AG10803 (cell line): Measurements from ENCODE around the gene DHX34.

Experiments used
- DNase-seq: peaks from one replicate; pipeline ENCODE4 v3.0.0; 2010; ENCODE audit warnings: low read depth
- H3K4me3 ChIP-seq: 2 replicates; pipeline ENCODE4 v1.5.1; 2011; ENCODE audit warnings: mild to moderate bottlenecking, low read length, control low read depth
- CTCF ChIP-seq: conservative IDR thresholded peaks from 2 replicates; pipeline ENCODE4 v1.5.1; 2011; ENCODE audit warnings: mild to moderate bottlenecking, low read length, control low read depth, inconsistent platforms

Gene DHX34

GRCh38 chr19:47427241-47428176 lies 78.4 kb downstream of the DHX34 start:
- DNase-seq, result peak; percentile 32
- H3K4me3 ChIP-seq, result peak overlapping the region; percentile 39
- peak; percentile 91 for TF ChIP-seq CTCF

GRCh38 chr19:47428177-47428894 lies 79.2 kb downstream of the DHX34 start:
- DNase-seq, result peak; percentile 97
- peak overlapping the region; percentile 48 for H3K4me3 ChIP-seq
- no peak for TF ChIP-seq CTCF

- no peak overlapping the region for H3K4me3 ChIP-seq
- no peak for DNase-seq
- no peak for TF ChIP-seq CTCF
Measured at GRCh38 chr19:47429140-47429793, 80.2 kb downstream of the DHX34 start.

GRCh38 chr19:47430041-47430802 lies 81.1 kb downstream of the DHX34 start:
- peak; percentile 61 for DNase-seq
- H3K4me3 ChIP-seq, result peak overlapping the region; percentile 20
- TF ChIP-seq CTCF, result peak; percentile 29

GRCh38 chr19:47432091-47432490 lies 83.0 kb downstream of the DHX34 start:
- no peak for TF ChIP-seq CTCF
- DNase-seq, result no peak
- H3K4me3 ChIP-seq, result no peak overlapping the region
